GM06990 (cell line): Measurements from ENCODE around the gene NEK6.

Experiments
- DNase-seq: peaks from one replicate; pipeline ENCODE4 v3.0.0-alpha.2; 2011; ENCODE audit not compliant: insufficient read length; ENCODE audit errors: extremely low read depth
- H3K27me3 ChIP-seq: replicated peaks from 2 replicates; pipeline ENCODE4 v1.6.0; 2011; ENCODE audit warnings: low read length; ENCODE audit not compliant: control insufficient read depth, insufficient read depth
- H3K36me3 ChIP-seq: 2 replicates; pipeline ENCODE4 v1.5.1; 2011; ENCODE audit warnings: low read length; ENCODE audit not compliant: control insufficient read depth, insufficient read depth
- H3K4me3 ChIP-seq: replicated peaks from 2 replicates; pipeline ENCODE4 v1.5.1; 2011; ENCODE audit warnings: low read depth, mild to moderate bottlenecking, control low read depth, low read length
- CTCF ChIP-seq: IDR thresholded peaks from 2 replicates; pipeline ENCODE4 v1.5.1; 2011; ENCODE audit warnings: low read length, control low read depth, mild to moderate bottlenecking, inconsistent platforms; ENCODE audit not compliant: insufficient read depth, poor library complexity, severe bottlenecking

The NEK6 gene

GRCh38 chr9:124342402-124342775 lies 84.6 kb downstream of the NEK6 start:
- Histone ChIP-seq H3K4me3 (no peak overlapping the region), H3K36me3 (peaks cover 76% of the 10 kb centered on the region), H3K27me3 (no peaks in the 10 kb centered on the region)
- TF ChIP-seq CTCF: no peak
- no peak for DNase-seq

GRCh38 chr9:124342776-124343485 lies 85.2 kb downstream of the NEK6 start:
- Histone ChIP-seq H3K27me3 (no peaks in the 10 kb centered on the region), H3K4me3 (no peak overlapping the region), H3K36me3 (peaks cover 75% of the 10 kb centered on the region)
- DNase-seq: no peak
- no peak for TF ChIP-seq CTCF

DNA sequence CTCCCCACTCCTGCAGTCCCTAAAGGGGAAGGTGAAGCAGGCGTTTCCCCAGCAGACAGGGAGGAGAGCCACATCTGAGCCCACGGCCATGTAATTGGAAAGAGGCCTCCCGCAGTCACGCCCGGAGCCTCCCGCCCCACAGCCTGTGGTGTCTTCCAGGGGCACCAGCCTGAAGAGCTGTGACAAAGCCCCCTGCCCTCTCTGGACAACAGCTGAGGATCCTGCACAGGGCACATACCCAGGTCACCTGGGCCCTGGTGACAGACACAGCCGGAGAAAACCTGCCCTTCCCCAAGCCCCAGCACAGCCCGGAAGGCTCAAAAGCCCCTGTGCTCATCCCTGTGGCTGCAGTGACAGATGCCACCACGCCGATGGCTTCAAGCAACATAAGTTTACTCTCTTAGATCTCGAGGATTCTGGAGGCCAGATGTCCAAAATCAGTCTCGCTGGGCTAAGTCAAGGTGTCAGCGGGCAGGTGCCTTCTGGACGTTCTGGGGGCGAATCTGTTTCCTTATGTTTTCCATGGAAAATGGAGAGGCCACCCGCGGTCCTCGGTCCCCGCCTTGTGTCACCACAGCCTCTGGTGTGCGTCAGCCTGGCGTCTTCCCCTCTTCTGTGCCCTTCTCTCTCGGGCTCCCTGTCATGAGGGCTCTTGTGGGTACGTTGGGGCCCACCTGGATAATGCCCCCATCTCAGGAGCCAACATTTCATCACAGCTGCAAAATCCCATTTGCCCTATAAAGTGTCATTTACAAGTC lies 86.0 kb downstream of the NEK6 start:
- H3K27me3 ChIP-seq: no peaks in the 10 kb centered on the region
- no peak for TF ChIP-seq CTCF
- peak; percentile 16 for DNase-seq
- no peak overlapping the region for H3K4me3 ChIP-seq
- peaks cover 79% of the 10 kb centered on the region for H3K36me3 ChIP-seq

DNA sequence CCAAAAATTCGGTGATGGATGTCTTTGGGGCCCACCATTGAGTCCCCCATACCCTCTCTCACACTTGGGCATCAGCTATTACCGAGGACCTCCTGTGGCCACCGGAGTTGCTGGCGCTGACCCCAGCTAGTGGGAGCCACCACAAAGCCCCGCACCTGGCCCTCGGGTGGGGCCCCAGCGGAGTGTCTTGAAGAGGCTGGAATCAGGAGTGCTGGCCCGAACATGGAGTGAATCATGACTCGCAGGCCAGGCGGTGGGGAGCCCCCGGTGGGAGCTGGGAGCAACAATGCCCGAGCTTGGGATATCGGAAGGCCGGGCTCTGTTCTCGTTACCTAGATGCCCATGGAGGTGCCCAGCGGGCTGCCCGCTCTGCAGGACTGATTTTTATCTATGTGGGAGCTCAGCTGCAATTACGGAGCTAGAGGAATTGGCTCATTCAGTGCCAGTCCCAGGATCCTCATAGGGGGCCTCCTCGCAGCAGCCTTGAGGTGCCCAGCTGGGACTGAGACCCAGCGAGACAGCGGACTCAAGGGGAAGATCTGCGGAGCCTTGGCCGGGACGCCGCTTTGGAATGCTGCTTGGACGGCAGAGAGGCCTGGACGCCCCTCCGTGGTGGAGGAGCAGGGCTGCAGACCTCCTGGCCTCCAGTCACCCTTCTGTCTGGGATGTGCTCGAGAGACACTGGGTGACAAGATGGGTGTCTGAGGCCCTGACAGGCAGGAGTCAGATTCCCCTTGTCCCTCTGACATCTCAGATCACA lies 86.7 kb downstream of the NEK6 start:
- DNase-seq: peak; percentile 20
- Histone ChIP-seq H3K27me3 (no peaks in the 10 kb centered on the region), H3K36me3 (peaks cover 81% of the 10 kb centered on the region), H3K4me3 (no peak overlapping the region)
- TF ChIP-seq CTCF: no peak

DNA sequence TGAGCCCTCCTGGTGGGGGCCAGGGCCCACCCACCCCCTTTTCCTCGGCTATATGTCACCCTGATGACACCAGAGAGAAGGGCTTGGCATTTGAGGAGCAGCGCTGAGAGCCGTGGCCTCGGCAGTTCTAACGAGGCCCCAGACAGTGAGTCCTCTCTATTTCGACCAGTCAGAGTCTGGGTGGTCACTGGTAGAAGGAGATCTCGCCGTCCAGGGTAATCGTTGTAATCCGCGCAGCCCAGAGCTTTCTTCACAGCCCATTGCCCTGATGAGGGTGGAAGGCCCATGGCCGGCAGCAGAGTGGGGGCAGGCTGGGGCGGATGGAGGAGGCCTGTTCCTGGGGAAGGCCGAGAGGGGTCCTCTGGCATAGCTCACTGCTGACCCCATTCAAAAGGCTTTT lies 87.3 kb downstream of the NEK6 start:
- Histone ChIP-seq H3K27me3 (no peaks in the 10 kb centered on the region), H3K4me3 (no peak overlapping the region), H3K36me3 (peaks cover 81% of the 10 kb centered on the region)
- DNase-seq: no peak
- no peak for TF ChIP-seq CTCF
